ENCODE results near the gene NOS1.

The NOS1 gene

GRCh38 chr12:117279606-117280005, 81.8 kb downstream of the NOS1 start:
- no peak overlapping the region for H3K4me3 ChIP-seq (ENCODE audit: severe bottlenecking)
- no peak for TF ChIP-seq CTCF (IDR thresholded peaks at IDR 0.05; ENCODE audit: poor library complexity, severe bottlenecking)
- no peaks in the 10 kb centered on the region for H3K4me1 ChIP-seq (ENCODE audit: insufficient read depth, poor library complexity, severe bottlenecking)
- H3K36me3 ChIP-seq (ENCODE audit: low read depth), result no peaks in the 10 kb centered on the region
- ATAC-seq (ENCODE audit: low read depth), result no peak
- no peaks in the 10 kb centered on the region for H3K9me3 ChIP-seq (ENCODE audit: severe bottlenecking)
- no peak for DNase-seq (ENCODE audit: low spot score)
- no peaks in the 10 kb centered on the region for H3K27me3 ChIP-seq (ENCODE audit: insufficient read depth, poor library complexity, severe bottlenecking)
- H3K27ac ChIP-seq (ENCODE audit: poor library complexity, severe bottlenecking), result no peak overlapping the region

GRCh38 chr12:117277875-117278274, 83.6 kb downstream of the NOS1 start:
- Histone ChIP-seq H3K4me3 (ENCODE audit: severe bottlenecking) (no peak overlapping the region), H3K9me3 (ENCODE audit: severe bottlenecking) (no peaks in the 10 kb centered on the region), H3K27me3 (ENCODE audit: insufficient read depth, poor library complexity, severe bottlenecking) (no peaks in the 10 kb centered on the region), H3K27ac (ENCODE audit: poor library complexity, severe bottlenecking) (no peak overlapping the region), H3K4me1 (ENCODE audit: insufficient read depth, poor library complexity, severe bottlenecking) (no peaks in the 10 kb centered on the region), H3K36me3 (ENCODE audit: low read depth) (no peaks in the 10 kb centered on the region)
- TF ChIP-seq CTCF (IDR thresholded peaks at IDR 0.05; ENCODE audit: poor library complexity, severe bottlenecking), result no peak
- no peak for ATAC-seq (ENCODE audit: low read depth)
- DNase-seq (ENCODE audit: low spot score), result no peak

GRCh38 chr12:117273091-117273490, 88.3 kb downstream of the NOS1 start:
- Histone ChIP-seq H3K4me1 (ENCODE audit: insufficient read depth, poor library complexity, severe bottlenecking) (no peaks in the 10 kb centered on the region), H3K27ac (ENCODE audit: poor library complexity, severe bottlenecking) (no peak overlapping the region), H3K36me3 (ENCODE audit: low read depth) (no peaks in the 10 kb centered on the region), H3K27me3 (ENCODE audit: insufficient read depth, poor library complexity, severe bottlenecking) (no peaks in the 10 kb centered on the region), H3K9me3 (ENCODE audit: severe bottlenecking) (no peaks in the 10 kb centered on the region), H3K4me3 (ENCODE audit: severe bottlenecking) (no peak overlapping the region)
- ATAC-seq (ENCODE audit: low read depth), result no peak
- no peak for TF ChIP-seq CTCF (IDR thresholded peaks at IDR 0.05; ENCODE audit: poor library complexity, severe bottlenecking)
- no peak for DNase-seq (ENCODE audit: low spot score)

GRCh38 chr12:117272690-117273089, 88.7 kb downstream of the NOS1 start:
- TF ChIP-seq CTCF (IDR thresholded peaks at IDR 0.05; ENCODE audit: poor library complexity, severe bottlenecking), result no peak
- ATAC-seq (ENCODE audit: low read depth) (no peak), DNase-seq (ENCODE audit: low spot score) (no peak)
- no peaks in the 10 kb centered on the region for H3K36me3 ChIP-seq (ENCODE audit: low read depth)
- H3K27ac ChIP-seq (ENCODE audit: poor library complexity, severe bottlenecking), result no peak overlapping the region
- H3K27me3 ChIP-seq (ENCODE audit: insufficient read depth, poor library complexity, severe bottlenecking), result no peaks in the 10 kb centered on the region
- no peaks in the 10 kb centered on the region for H3K9me3 ChIP-seq (ENCODE audit: severe bottlenecking)
- H3K4me1 ChIP-seq (ENCODE audit: insufficient read depth, poor library complexity, severe bottlenecking), result no peaks in the 10 kb centered on the region
- H3K4me3 ChIP-seq (ENCODE audit: severe bottlenecking), result no peak overlapping the region

GRCh38 chr12:117262749-117263148, 98.7 kb downstream of the NOS1 start:
- no peaks in the 10 kb centered on the region for H3K27me3 ChIP-seq (ENCODE audit: insufficient read depth, poor library complexity, severe bottlenecking)
- H3K4me1 ChIP-seq (ENCODE audit: insufficient read depth, poor library complexity, severe bottlenecking), result peaks cover 4% of the 10 kb centered on the region
- DNase-seq (ENCODE audit: low spot score), result no peak
- H3K9me3 ChIP-seq (ENCODE audit: severe bottlenecking), result no peaks in the 10 kb centered on the region
- H3K36me3 ChIP-seq (ENCODE audit: low read depth), result no peaks in the 10 kb centered on the region
- no peak overlapping the region for H3K4me3 ChIP-seq (ENCODE audit: severe bottlenecking)
- ATAC-seq (ENCODE audit: low read depth), result no peak
- no peak overlapping the region for H3K27ac ChIP-seq (ENCODE audit: poor library complexity, severe bottlenecking)
- TF ChIP-seq CTCF (IDR thresholded peaks at IDR 0.05; ENCODE audit: poor library complexity, severe bottlenecking), result no peak
